Measurements from ENCODE around the gene PAFAH1B2. TPM values are rescaled to one million over a fixed set of nuclear protein-coding genes. Genes with fewer than 3 reads are reported as not detected.

Gene PAFAH1B2
- total and polyA plus RNA-seq, 2 donors (not counting 3 experiments of a cell fraction or from before 2014, with no cell fraction given): 34.2 to 128 TPM

- FAIRE-seq: no peak
- intact Hi-C loops (cut with micrococcal nuclease): no loop called here
- H3K9me1 ChIP-seq (replicated peaks; ENCODE audit: control insufficient read depth, extremely low read depth, insufficient read depth, low read length): no peaks in the 10 kb centered on the region
- no peak for DNase-seq (ENCODE audit: low read depth, low spot score)
- dilution Hi-C loops (cut with MboI; ENCODE audit: extremely low pct_ligation_motif_present, low sequenced_read_pairs): no loop called here
- H3K9me3 ChIP-seq (replicated peaks; ENCODE audit: control insufficient read depth, insufficient read depth, low read length): no peaks in the 10 kb centered on the region
- no peak overlapping the region for H3K4me2 ChIP-seq (ENCODE audit: insufficient read depth, low read length)
- H3K9ac ChIP-seq (replicated peaks; ENCODE audit: extremely low read depth, insufficient read depth, low read length): no peak overlapping the region
- peaks cover 0 to 5% of the 10 kb centered on the region in 2 experiments for H3K36me3 ChIP-seq (ENCODE audit: control insufficient read depth in 2 of 2, extremely low read depth in 1 of 2, insufficient read depth in 2 of 2, low read length in 2 of 2)
- no TSS peak for BruUV-seq (replicated peaks)
- H3K79me2 ChIP-seq (ENCODE audit: control insufficient read depth, insufficient read depth, low read length): no peaks in the 10 kb centered on the region
- TF ChIP-seq FOS (IDR thresholded peaks at IDR 0.05; ENCODE audit: borderline replicate concordance, insufficient read depth, low read length) (no peak), POLR2AphosphoS5 (IDR thresholded peaks at IDR 0.05; ENCODE audit: insufficient read depth, low read depth, low read length) (no peak), POLR2A (IDR thresholded peaks at IDR 0.05; ENCODE audit: low read depth, low read length) (no peak), MYC (IDR thresholded peaks at IDR 0.05; ENCODE audit: low read depth, low read length) (no peak)
- TF ChIP-seq, protein P1, sequence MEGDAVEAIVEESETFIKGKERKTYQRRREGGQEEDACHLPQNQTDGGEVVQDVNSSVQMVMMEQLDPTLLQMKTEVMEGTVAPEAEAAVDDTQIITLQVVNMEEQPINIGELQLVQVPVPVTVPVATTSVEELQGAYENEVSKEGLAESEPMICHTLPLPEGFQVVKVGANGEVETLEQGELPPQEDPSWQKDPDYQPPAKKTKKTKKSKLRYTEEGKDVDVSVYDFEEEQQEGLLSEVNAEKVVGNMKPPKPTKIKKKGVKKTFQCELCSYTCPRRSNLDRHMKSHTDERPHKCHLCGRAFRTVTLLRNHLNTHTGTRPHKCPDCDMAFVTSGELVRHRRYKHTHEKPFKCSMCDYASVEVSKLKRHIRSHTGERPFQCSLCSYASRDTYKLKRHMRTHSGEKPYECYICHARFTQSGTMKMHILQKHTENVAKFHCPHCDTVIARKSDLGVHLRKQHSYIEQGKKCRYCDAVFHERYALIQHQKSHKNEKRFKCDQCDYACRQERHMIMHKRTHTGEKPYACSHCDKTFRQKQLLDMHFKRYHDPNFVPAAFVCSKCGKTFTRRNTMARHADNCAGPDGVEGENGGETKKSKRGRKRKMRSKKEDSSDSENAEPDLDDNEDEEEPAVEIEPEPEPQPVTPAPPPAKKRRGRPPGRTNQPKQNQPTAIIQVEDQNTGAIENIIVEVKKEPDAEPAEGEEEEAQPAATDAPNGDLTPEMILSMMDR (IDR thresholded peaks at IDR 0.05; ENCODE audit: extremely low read depth in 1 of 2, insufficient read depth in 1 of 2, low read depth in 1 of 2, low read length in 2 of 2): no peak
- CTCF ChIA-PET: interaction anchor here (0.8 to 1.6 kb wide), 3 partner anchors 20 to 31 kb away, joined by 3 to 6 read pairs (median 3); partner anchors contain the start of gene PCSK7
- H3K27me3 ChIP-seq (ENCODE audit: control insufficient read depth in 2 of 2, insufficient read depth in 2 of 2, low read length in 2 of 2): no peaks in the 10 kb centered on the region
- H3K4me3 ChIP-seq (replicated peaks in 1 of 3; ENCODE audit: insufficient read depth in 1 of 3, low read depth in 1 of 3, low read length in 3 of 3): no peak overlapping the region
- H3K27ac ChIP-seq (ENCODE audit: insufficient read depth, low read depth, low read length): no peak overlapping the region
- POLR2A ChIA-PET: interaction anchor here (0.6 to 0.7 kb wide), 2 partner anchors 284 to 413 kb away, joined by 3 read pairs; partner anchors contain the start of gene ZPR1
- H3K4me1 ChIP-seq (ENCODE audit: control insufficient read depth, extremely low read depth, insufficient read depth, low read length): peaks cover 9% of the 10 kb centered on the region
- no peaks in the 10 kb centered on the region for H4K20me1 ChIP-seq (replicated peaks; ENCODE audit: control insufficient read depth, extremely low read depth, insufficient read depth, low read length)
- H2AFZ ChIP-seq (ENCODE audit: low read depth, low read length): no peak overlapping the region
Measured at GRCh38 chr11:117200813-117201657, 56.9 kb downstream of the PAFAH1B2 start.

Data from endothelial cell of umbilical vein (primary cell).